ENCODE data around the gene GPR108.

The GPR108 gene

DNA sequence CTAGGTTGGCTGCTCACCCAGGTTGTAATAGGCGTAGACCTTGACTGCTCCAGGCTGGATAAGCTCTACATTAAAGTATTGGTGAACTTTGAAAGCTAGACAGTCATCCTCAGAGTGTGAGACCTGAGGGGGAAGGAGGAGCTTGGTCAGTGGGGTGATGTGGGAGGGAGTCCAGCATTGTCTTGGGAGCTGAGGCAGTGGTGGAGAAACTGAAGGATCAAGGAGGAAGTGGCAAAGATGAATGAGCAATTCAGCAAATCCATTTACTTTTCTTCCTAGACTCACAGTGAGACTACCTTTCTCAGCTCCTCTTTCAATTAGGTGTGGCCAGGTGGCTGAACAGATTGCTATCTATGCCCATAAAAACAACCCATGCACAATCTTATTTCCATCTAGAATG, 57.2 kb downstream of the GPR108 start:
- no peak for DNase-seq (ENCODE audit: low read depth in 1 of 2, low spot score in 1 of 2)
